Measurements from ENCODE around the gene WHAMM. TPM values are rescaled to one million over a fixed set of nuclear protein-coding genes. Genes with fewer than 3 reads are reported as not detected.

WHAMM gene
- polyA plus RNA-seq, 1 experiment, result 3.6 TPM

GRCh38 chr15:82792068-82792467, 17.4 kb upstream of the WHAMM start:
- POLR2A ChIA-PET, result no interaction called here
- Histone ChIP-seq H3K27ac (ENCODE audit: low read depth, low read length) (no peak overlapping the region), H3K9me3 (ENCODE audit: control insufficient read depth, insufficient read depth, low read length) (no peaks in the 10 kb centered on the region), H3K27me3 (ENCODE audit: control insufficient read depth, insufficient read depth, low read length) (peaks cover 2% of the 10 kb centered on the region), H3K4me3 (ENCODE audit: low read depth, low read length) (no peak overlapping the region)
- TF ChIP-seq CTCF (IDR thresholded peaks at IDR 0.05; ENCODE audit: low read depth, low read length), result no peak
- CTCF ChIA-PET, result no interaction called here
- no peak for DNase-seq (ENCODE audit: low read depth, low spot score)

GRCh38 chr15:82793737-82794136, 15.7 kb upstream of the WHAMM start:
- no peak for DNase-seq (ENCODE audit: low read depth, low spot score)
- Histone ChIP-seq H3K9me3 (ENCODE audit: control insufficient read depth, insufficient read depth, low read length) (no peaks in the 10 kb centered on the region), H3K27me3 (ENCODE audit: control insufficient read depth, insufficient read depth, low read length) (peaks cover 2% of the 10 kb centered on the region), H3K4me3 (ENCODE audit: low read depth, low read length) (no peak overlapping the region), H3K27ac (ENCODE audit: low read depth, low read length) (no peak overlapping the region)
- ChIA-PET CTCF (no interaction called here), POLR2A (no interaction called here)
- no peak for TF ChIP-seq CTCF (IDR thresholded peaks at IDR 0.05; ENCODE audit: low read depth, low read length)

GRCh38 chr15:82798104-82798503, 11.3 kb upstream of the WHAMM start:
- CTCF ChIA-PET, result no interaction called here
- POLR2A ChIA-PET, result no interaction called here
- no peak for TF ChIP-seq CTCF (IDR thresholded peaks at IDR 0.05; ENCODE audit: low read depth, low read length)

GRCh38 chr15:82798531-82799166, 10.8 kb upstream of the WHAMM start:
- TF ChIP-seq CTCF (IDR thresholded peaks at IDR 0.05; ENCODE audit: low read depth, low read length), result no peak
- H3K4me3 ChIP-seq (ENCODE audit: low read depth, low read length), result no peak overlapping the region
- ChIA-PET CTCF (no interaction called here), POLR2A (no interaction called here)
- H3K27ac ChIP-seq (ENCODE audit: low read depth, low read length), result no peak overlapping the region
- peaks cover 25% of the 10 kb centered on the region for H3K27me3 ChIP-seq (ENCODE audit: control insufficient read depth, insufficient read depth, low read length)
- no peak for DNase-seq (ENCODE audit: low read depth, low spot score)
- no peaks in the 10 kb centered on the region for H3K9me3 ChIP-seq (ENCODE audit: control insufficient read depth, insufficient read depth, low read length)

More at GRCh38 chr15:82798104-82798503, 11.3 kb upstream of the WHAMM start:
- no peaks in the 10 kb centered on the region for H3K9me3 ChIP-seq (ENCODE audit: control insufficient read depth, insufficient read depth, low read length)
- DNase-seq (ENCODE audit: low read depth, low spot score), result no peak
- H3K27me3 ChIP-seq (ENCODE audit: control insufficient read depth, insufficient read depth, low read length), result peaks cover 22% of the 10 kb centered on the region
- no peak overlapping the region for H3K4me3 ChIP-seq (ENCODE audit: low read depth, low read length)
- no peak overlapping the region for H3K27ac ChIP-seq (ENCODE audit: low read depth, low read length)

GRCh38 chr15:82799183-82799841, 10.1 kb upstream of the WHAMM start:
- POLR2A ChIA-PET, result no interaction called here
- TF ChIP-seq CTCF (IDR thresholded peaks at IDR 0.05; ENCODE audit: low read depth, low read length), result no peak
- no peak overlapping the region for H3K27ac ChIP-seq (ENCODE audit: low read depth, low read length)
- DNase-seq (ENCODE audit: low read depth, low spot score), result no peak
- H3K4me3 ChIP-seq (ENCODE audit: low read depth, low read length), result no peak overlapping the region
- H3K27me3 ChIP-seq (ENCODE audit: control insufficient read depth, insufficient read depth, low read length), result peaks cover 25% of the 10 kb centered on the region
- H3K9me3 ChIP-seq (ENCODE audit: control insufficient read depth, insufficient read depth, low read length), result no peaks in the 10 kb centered on the region
- CTCF ChIA-PET, result no interaction called here
